Heart left ventricle (tissue), 13 donors: ENCODE measurements around the gene ABCG5.

ENCODE experiments used
- CTCF ChIP-seq, 12 donors: fragments of 200-600 bp; sonication (generic) in 4 of 12; IDR thresholded peaks; one replicate each; pipeline versions ENCODE4 v1.5.0 to v1.8.0; 2018 to 2022; ENCODE audit warnings: antibody characterized with exemption in 12 of 12, mild to moderate bottlenecking in 5 of 12
- POLR2A ChIP-seq, 2 donors: fragments of 450-650 bp; IDR thresholded peaks; one replicate each; pipeline ENCODE4 v1.6.1; 2017; ENCODE audit warnings: antibody characterized with exemption in 2 of 2, mild to moderate bottlenecking in 2 of 2, moderate library complexity in 2 of 2
- donor health status: ischemic (EF 13 %, LVEDD 7.1; RV severe dilation, severe dysfunction).
- donor health status: DM: no; HTN: yes; CAD: no.
- donor health status: DM: no; HTN: no; CAD: no.
- donor health status: ischemic (EF 25% LVEDD 6.9; RV normal size, moderate dysfunction).
- donor health status: ischemic (EF 25% LVEDD 5.7; RV mildly dilated, moderate dysfunction).
- donor health status: ischemic (EF 35%, LVEDD 5.7; RV mildly dilated, moderate dysfunction).
- donor health status: nonischemic (EF 11% LVEDD 7.7; RV severe dilation, severe dysfunction).
- donor health status: DM: yes; HTN: yes; CAD: no.
- donor health status: PGD.
- donor health status: ischemic (EF 29% LVEDD 5.4; RV normal size, mild dysfunction).
- donor health status: nonischemic (EF 23%, LVEDD 6.1; RV moderate dilation, normal function).

DNA sequence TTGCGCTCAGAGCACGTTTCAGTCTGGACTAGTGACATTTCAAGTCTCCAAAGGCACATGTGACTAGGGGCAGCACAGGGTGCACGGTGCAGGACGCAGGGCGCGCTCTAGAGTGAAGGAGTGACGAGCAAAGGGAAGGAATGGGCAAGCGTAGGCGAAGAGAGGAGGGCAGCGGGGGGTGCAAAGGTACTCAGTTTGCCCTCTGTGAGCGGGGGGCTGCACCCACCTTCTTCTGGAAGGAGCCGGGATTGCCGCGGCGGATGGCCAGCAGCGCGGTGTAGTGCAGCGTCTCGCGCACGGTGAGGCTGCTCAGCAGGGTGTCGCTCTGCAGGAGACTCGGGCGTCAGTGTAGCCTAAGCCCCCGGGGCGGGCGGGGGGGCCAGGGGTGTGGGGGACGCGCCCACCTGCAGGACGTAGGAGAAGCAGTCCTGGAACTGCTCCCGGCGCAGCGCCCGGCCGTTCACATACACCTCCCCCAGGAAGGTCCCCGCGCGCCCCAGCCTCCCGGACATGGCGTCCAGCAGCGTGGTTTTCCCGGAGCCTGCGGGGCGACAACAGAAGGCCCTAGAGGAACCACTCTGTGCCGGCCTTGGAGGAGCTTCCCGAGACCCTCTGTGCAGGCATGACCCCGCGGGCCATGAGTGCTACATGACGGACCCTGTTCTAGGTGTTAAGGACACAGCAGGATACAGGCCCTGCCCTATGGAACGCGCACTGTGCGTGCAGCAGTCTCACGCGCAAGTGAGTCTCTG is 6.9 kb downstream of the ABCG5 start:
- TF ChIP-seq POLR2A (IDR thresholded peaks at IDR 0.05), result no peak
- TF ChIP-seq CTCF (IDR thresholded peaks at IDR 0.05), result no peak
